ENCODE results near the gene CACNA2D2.

DNA sequence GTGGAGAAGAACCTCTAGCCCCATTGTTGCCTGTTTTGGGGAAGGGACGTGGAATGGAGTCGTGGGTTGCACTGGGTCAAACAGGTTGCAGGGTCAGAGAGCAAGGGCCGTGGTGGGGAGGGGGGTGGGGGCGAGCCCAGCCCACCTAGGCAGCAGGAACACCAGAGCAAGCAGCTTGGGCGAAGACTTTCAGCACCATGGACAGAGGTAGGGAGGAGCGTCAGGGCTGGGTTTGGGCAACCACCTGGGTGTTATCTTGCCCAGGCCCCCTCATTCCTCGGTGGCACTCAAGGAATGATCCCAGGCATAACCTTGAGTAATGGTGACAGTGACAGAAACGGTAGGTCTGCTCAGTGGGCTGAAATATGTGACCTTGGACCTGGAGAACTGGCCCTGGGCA lies 98.2 kb downstream of the CACNA2D2 start:
- TF ChIP-seq, protein P1, sequence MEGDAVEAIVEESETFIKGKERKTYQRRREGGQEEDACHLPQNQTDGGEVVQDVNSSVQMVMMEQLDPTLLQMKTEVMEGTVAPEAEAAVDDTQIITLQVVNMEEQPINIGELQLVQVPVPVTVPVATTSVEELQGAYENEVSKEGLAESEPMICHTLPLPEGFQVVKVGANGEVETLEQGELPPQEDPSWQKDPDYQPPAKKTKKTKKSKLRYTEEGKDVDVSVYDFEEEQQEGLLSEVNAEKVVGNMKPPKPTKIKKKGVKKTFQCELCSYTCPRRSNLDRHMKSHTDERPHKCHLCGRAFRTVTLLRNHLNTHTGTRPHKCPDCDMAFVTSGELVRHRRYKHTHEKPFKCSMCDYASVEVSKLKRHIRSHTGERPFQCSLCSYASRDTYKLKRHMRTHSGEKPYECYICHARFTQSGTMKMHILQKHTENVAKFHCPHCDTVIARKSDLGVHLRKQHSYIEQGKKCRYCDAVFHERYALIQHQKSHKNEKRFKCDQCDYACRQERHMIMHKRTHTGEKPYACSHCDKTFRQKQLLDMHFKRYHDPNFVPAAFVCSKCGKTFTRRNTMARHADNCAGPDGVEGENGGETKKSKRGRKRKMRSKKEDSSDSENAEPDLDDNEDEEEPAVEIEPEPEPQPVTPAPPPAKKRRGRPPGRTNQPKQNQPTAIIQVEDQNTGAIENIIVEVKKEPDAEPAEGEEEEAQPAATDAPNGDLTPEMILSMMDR (IDR thresholded peaks at IDR 0.05), result no peak
- no peak for TF ChIP-seq EZH2 (IDR thresholded peaks at IDR 0.05)

Data from neural progenitor cell (in vitro differentiated cells).